ENCODE data around the gene EVA1C.
A peak's percentile ranks its signal among the peaks of the same experiment; 100 is the strongest.

Gene EVA1C

GRCh38 chr21:32474179-32475059, 61.9 kb downstream of the EVA1C start:
- TF ChIP-seq SIN3A (IDR thresholded peaks at IDR 0.05; ENCODE audit: borderline replicate concordance, insufficient read depth, low read length) (no peak), FOXP2 (optimal IDR thresholded peaks at IDR 0.05; ENCODE audit: borderline replicate concordance, extremely low read depth, extremely low read length, insufficient read depth) (no peak), TAF1 (IDR thresholded peaks at IDR 0.05; ENCODE audit: borderline replicate concordance, insufficient read depth, low read length) (no peak), REST (IDR thresholded peaks at IDR 0.05; ENCODE audit: insufficient read depth in 1 of 2, low read depth in 2 of 2, low read length in 2 of 2) (no peak), POLR2AphosphoS5 (IDR thresholded peaks at IDR 0.05; ENCODE audit: low read depth, low read length) (no peak)

DNA sequence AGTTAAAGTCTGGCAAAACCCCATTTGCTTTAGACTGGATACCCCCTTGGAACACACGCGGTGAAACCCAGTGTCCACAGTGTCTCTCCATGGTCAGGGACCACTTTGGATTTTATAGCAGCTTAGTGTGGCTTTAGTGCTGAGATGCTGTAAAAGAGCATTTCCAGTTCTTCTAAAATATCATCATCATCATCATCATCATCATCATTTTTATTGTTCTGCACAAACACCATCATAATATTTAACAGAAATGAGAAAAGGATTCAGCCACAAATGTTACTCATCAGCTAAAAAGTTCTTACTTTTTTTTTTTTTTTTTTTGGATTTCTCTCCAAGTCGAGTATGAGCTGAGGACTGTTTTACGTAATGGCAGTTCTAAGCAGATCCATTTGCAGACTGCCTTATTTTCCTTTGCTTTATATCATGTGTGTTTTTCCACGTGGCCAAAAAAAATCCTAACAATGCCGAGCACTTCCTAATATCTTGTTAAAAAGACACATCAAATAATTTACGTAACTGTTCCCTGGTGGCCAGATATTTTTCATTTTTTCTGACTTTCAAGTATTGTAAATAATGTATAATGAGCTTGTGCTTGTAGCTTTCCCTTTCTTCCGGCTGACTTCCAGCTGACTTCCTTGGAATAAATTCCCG, 62.8 kb downstream of the EVA1C start:
- TF ChIP-seq SIN3A (IDR thresholded peaks at IDR 0.05; ENCODE audit: borderline replicate concordance, insufficient read depth, low read length) (0 out of 2 replicates have a peak, but pooled peaks have one; percentile 37), FOXP2 (optimal IDR thresholded peaks at IDR 0.05; ENCODE audit: borderline replicate concordance, extremely low read depth, extremely low read length, insufficient read depth) (no peak)

- no peak for TF ChIP-seq REST (IDR thresholded peaks at IDR 0.05; ENCODE audit: insufficient read depth in 1 of 2, low read depth in 2 of 2, low read length in 2 of 2)
These were observed 64.3 kb downstream of the EVA1C start for GRCh38 chr21:32476661-32477423.

DNA sequence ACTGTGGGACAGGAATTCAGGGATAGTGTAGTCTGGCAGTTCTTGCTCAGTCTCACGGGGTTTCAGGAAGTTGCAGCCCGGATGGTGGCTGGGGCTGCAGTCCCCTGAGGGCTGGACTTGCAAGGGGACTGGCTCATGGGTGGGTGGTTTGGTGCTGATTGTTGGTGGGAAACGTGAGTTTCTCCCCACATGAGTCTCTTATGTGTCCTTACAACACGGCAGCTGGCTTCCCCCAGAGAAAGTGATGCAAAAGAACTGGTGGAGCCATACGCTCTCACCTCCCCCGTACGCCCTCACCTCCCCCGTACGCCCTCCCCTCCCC, 64.9 kb downstream of the EVA1C start:
- TF ChIP-seq FOXP2 (optimal IDR thresholded peaks at IDR 0.05; ENCODE audit: borderline replicate concordance, extremely low read depth, extremely low read length, insufficient read depth), result no peak
- no peak for TF ChIP-seq SIN3A (IDR thresholded peaks at IDR 0.05; ENCODE audit: borderline replicate concordance, insufficient read depth, low read length)
- TF ChIP-seq POLR2AphosphoS5 (IDR thresholded peaks at IDR 0.05; ENCODE audit: low read depth, low read length), result no peak
- TF ChIP-seq REST (IDR thresholded peaks at IDR 0.05; ENCODE audit: insufficient read depth in 1 of 2, low read depth in 2 of 2, low read length in 2 of 2), result no peak

- no peak for TF ChIP-seq FOXP2 (optimal IDR thresholded peaks at IDR 0.05; ENCODE audit: borderline replicate concordance, extremely low read depth, extremely low read length, insufficient read depth)
- no peak for TF ChIP-seq TAF1 (IDR thresholded peaks at IDR 0.05; ENCODE audit: borderline replicate concordance, insufficient read depth, low read length)
- no peak for TF ChIP-seq POLR2AphosphoS5 (IDR thresholded peaks at IDR 0.05; ENCODE audit: low read depth, low read length)
- TF ChIP-seq SIN3A (IDR thresholded peaks at IDR 0.05; ENCODE audit: borderline replicate concordance, insufficient read depth, low read length), result no peak
- no peak for TF ChIP-seq REST (IDR thresholded peaks at IDR 0.05; ENCODE audit: insufficient read depth in 1 of 2, low read depth in 2 of 2, low read length in 2 of 2)
These were observed 69.4 kb downstream of the EVA1C start for GRCh38 chr21:32481875-32482408.

All from PFSK-1 (cell line).